ENCODE data around the gene GCH1. TPM values are rescaled to one million over a fixed set of nuclear protein-coding genes. Genes with fewer than 3 reads are reported as not detected.

GCH1 gene, protein sequence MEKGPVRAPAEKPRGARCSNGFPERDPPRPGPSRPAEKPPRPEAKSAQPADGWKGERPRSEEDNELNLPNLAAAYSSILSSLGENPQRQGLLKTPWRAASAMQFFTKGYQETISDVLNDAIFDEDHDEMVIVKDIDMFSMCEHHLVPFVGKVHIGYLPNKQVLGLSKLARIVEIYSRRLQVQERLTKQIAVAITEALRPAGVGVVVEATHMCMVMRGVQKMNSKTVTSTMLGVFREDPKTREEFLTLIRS
- total RNA-seq, result 2.3 and 4.1 TPM in 2 replicates

DNA sequence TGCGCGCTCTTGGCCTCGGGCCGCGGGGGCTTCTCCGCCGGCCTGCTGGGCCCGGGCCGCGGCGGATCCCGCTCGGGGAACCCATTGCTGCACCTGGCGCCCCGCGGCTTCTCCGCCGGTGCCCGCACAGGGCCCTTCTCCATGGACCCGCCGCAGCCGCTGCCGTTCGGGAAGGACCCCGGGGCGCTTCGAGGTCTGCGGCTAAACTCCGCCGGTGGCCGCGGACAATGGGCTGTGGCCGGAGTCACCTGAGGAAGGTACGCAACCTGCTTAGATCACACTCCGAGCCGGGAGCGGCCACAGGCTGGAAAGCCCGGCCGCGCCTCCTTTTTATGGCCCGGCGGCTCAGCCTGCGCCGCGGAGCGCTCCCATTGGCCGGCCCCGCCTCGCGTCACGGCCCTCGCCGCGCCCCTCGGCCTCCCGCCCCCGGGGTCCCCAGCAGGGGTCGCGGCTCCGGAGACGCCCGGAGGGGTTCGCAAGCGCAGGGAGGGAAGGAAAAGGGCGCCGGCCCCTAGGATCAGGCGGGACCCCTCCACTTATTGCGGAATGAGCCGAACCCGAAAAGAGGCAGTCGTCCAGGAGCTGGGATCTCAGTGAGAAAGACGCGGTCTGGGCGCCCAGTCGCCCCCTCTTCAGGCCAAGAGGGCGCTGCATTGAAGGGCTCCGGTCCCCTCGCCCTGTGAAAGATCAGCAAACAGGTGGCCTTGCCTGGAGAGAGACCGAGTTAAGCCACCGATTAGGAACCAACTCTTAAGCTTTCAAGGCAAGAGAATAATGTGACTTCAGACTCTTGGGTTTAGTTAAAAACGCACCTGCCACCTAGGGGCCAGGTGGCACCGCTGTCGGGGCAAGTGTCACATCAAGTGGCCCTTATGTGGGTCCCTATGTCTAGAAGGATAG, at the start of gene GCH1:
Gene GCH1, minus strand, starts transcription at position 306 of the 900 bp plus-strand sequence. Its CDS starts 163 bp downstream, at position 143.

Other genes starting within 250 kb of the GCH1 start
- gene WDHD1, start 124.3 kb upstream of the GCH1 start, total RNA-seq, result 2.2 and 2.3 TPM in 2 replicates
- gene SOCS4, start 124.4 kb upstream of the GCH1 start, total RNA-seq, result 7.9 and 13.1 TPM in 2 replicates
- 53.8 and 60.1 TPM in 2 replicates for gene MAPK1IP1L, start 148.8 kb upstream of the GCH1 start, total RNA-seq
- 601 and 678 TPM in 2 replicates for gene LGALS3, start 226.4 kb upstream of the GCH1 start, total RNA-seq

All from cardiac atrium fibroblast (primary cell).